PC-9 (cell line): ENCODE data around the gene PIK3C3.

Source experiments
- CTCF ChIP-seq: fragments of 200-600 bp; sonication (generic); conservative IDR thresholded peaks from 2 replicates; pipeline ENCODE4 v1.6.1; 2017; ENCODE audit warnings: mixed run types, antibody characterized with exemption, mild to moderate bottlenecking, moderate library complexity
- EZH2 ChIP-seq: fragments of 200-600 bp; sonication (generic); IDR thresholded peaks from 2 replicates; pipeline ENCODE4 v1.8.0; 2017; ENCODE audit warnings: antibody characterized with exemption, low read depth

GRCh38 chr18:42078711-42079110 lies 123.7 kb downstream of the PIK3C3 start:
- TF ChIP-seq CTCF = no peak
- no peak for TF ChIP-seq EZH2
